HepG2 (cell line): ENCODE results near the gene GAL3ST2. TPM values are rescaled to one million over a fixed set of nuclear protein-coding genes. Genes with fewer than 3 reads are reported as not detected.

Experiments
- ARID2 ChIP-seq: sonication (generic); formaldehyde crosslinking; IDR thresholded peaks from 2 replicates; pipeline ENCODE4 v1.8.1; 2022; ENCODE audit warnings: mild to moderate bottlenecking, missing genetic modification reagents, borderline replicate concordance
- ATRX ChIP-seq: sonication (generic); formaldehyde crosslinking; IDR thresholded peaks from 2 replicates; pipeline ENCODE4 v1.4.0; 2020; ENCODE audit warnings: missing genetic modification reagents, borderline replicate concordance
- CBX5 ChIP-seq: sonication (generic); formaldehyde crosslinking; IDR thresholded peaks from 2 replicates; pipeline ENCODE4 v1.4.0; 2020; ENCODE audit warnings: missing genetic modification reagents, borderline replicate concordance
- EEA1 ChIP-seq: sonication (generic); formaldehyde crosslinking; IDR thresholded peaks from 2 replicates; pipeline ENCODE4 v1.5.1; 2020; ENCODE audit warnings: mild to moderate bottlenecking, missing genetic modification reagents, borderline replicate concordance
- GABPB1 ChIP-seq: IDR thresholded peaks from 2 replicates; pipeline ENCODE4 v1.6.1; 2016; ENCODE audit warnings: mild to moderate bottlenecking, missing genetic modification reagents, moderate library complexity, missing compliant biosample characterization
- RARA ChIP-seq: IDR thresholded peaks from 2 replicates; pipeline ENCODE4 v1.6.1; 2016; ENCODE audit warnings: missing genetic modification reagents, missing compliant biosample characterization
- SIN3A ChIP-seq: IDR thresholded peaks from 2 replicates; pipeline ENCODE4 v1.6.1; 2011; ENCODE audit warnings: low read depth, mild to moderate bottlenecking, control low read depth, low read length, borderline replicate concordance
- TERF1 ChIP-seq: sonication (generic); formaldehyde crosslinking; IDR thresholded peaks from 2 replicates; pipeline ENCODE4 v1.8.0; 2022; ENCODE audit warnings: mild to moderate bottlenecking, missing genetic modification reagents, moderate library complexity
- THAP9 ChIP-seq: sonication (generic); formaldehyde crosslinking; IDR thresholded peaks from 2 replicates; pipeline ENCODE4; 2020; ENCODE audit warnings: missing genetic modification reagents, mild to moderate bottlenecking, borderline replicate concordance
- ZC3H13 ChIP-seq: sonication (generic); formaldehyde crosslinking; IDR thresholded peaks from 2 replicates; pipeline ENCODE4 v1.8.1; 2023; ENCODE audit warnings: mild to moderate bottlenecking, missing genetic modification reagents, moderate library complexity
- ZFP36 ChIP-seq: fragments of 150-350 bp; IDR thresholded peaks from 2 replicates; pipeline ENCODE4 v1.6.1; 2018; ENCODE audit warnings: borderline replicate concordance, low read length, low read depth; ENCODE audit not compliant: partially characterized antibody
- ZHX2 ChIP-seq, 2 experiments: sonication (generic) in 1 of 2; formaldehyde crosslinking in 1 of 2; IDR thresholded peaks; 2 replicates each; pipeline versions ENCODE4 v1.6.1 to v1.9.0; 2014 to 2022; ENCODE audit warnings: antibody characterized with exemption in 1 of 2, borderline replicate concordance in 1 of 2, inconsistent platforms in 1 of 2, low read depth in 1 of 2, missing genetic modification reagents in 1 of 2
- ZIK1 ChIP-seq: sonication (generic); formaldehyde crosslinking; IDR thresholded peaks from 2 replicates; pipeline ENCODE4 v1.5.0; 2020; ENCODE audit warnings: mild to moderate bottlenecking, low read depth, missing genetic modification reagents, borderline replicate concordance
- ZKSCAN5 ChIP-seq: sonication (generic); formaldehyde crosslinking; IDR thresholded peaks from 2 replicates; pipeline ENCODE4 v1.5.1; 2020; ENCODE audit warnings: mild to moderate bottlenecking, missing genetic modification reagents
- ZNF180 ChIP-seq: sonication (generic); formaldehyde crosslinking; IDR thresholded peaks from 2 replicates; pipeline ENCODE4 v1.4.0; 2020; ENCODE audit warnings: low read depth, missing genetic modification reagents, borderline replicate concordance
- ZNF326 ChIP-seq: sonication (generic); formaldehyde crosslinking; IDR thresholded peaks from 2 replicates; pipeline ENCODE4 v1.4.0; 2020; ENCODE audit warnings: missing genetic modification reagents, borderline replicate concordance
- ZNF766 ChIP-seq: sonication (generic); formaldehyde crosslinking; IDR thresholded peaks from 2 replicates; pipeline ENCODE4 v1.5.0; 2020; ENCODE audit warnings: missing genetic modification reagents, borderline replicate concordance
- ZSCAN21 ChIP-seq: sonication (generic); formaldehyde crosslinking; IDR thresholded peaks from 2 replicates; pipeline ENCODE4 v1.8.0; 2022; ENCODE audit warnings: mild to moderate bottlenecking, missing genetic modification reagents, moderate library complexity, borderline replicate concordance
- polyA plus RNA-seq, 8 experiments: library from polyadenylated mRNA; depleted of rRNA in 3 of 8; stranded (reverse) in 7 of 8; unstranded in 1 of 8; fragments of >200 nt; fragmentation: Illumina TruSeq in 4 of 8; extraction: Trizol in 4 of 8; gene quantifications; 2 replicates each; pipeline versions ENCODE4 v1.2.1 to v1.2.3, GENCODE V29; 2011 to 2016; ENCODE audit warnings: low read depth in 4 of 8, missing spikeins in 1 of 8, mixed read lengths in 1 of 8; ENCODE audit not compliant: insufficient read depth in 1 of 8
- total RNA-seq, 5 experiments: library from RNA; depleted of rRNA; stranded (reverse); fragments of >200 nt; fragmentation: Illumina TruSeq; extraction: Trizol; gene quantifications; 2 replicates each; pipeline ENCODE4 v1.2.3, GENCODE V29; 2016; ENCODE audit warnings: low read depth in 1 of 5
- TF ChIP-seq, protein P1 (sequence below): IDR thresholded peaks from 2 replicates; pipeline ENCODE4 v1.6.1; 2016; ENCODE audit warnings: low read depth, borderline replicate concordance

GAL3ST2 gene
- total and polyA plus RNA-seq, 2 of the 13 experiments (the other 11 are each of a cell fraction or from before 2014, with no cell fraction given): 0.17 to 0.20 TPM

GRCh38 chr2:241769819-241770184 is 6.8 kb upstream of the GAL3ST2 start (continued):
- no peak for TF ChIP-seq ARID2 (CRISPR knock-in tag)
- TF ChIP-seq SIN3A: no peak
- 0 out of 2 replicates have a peak, but pooled peaks have one; percentile 9 for TF ChIP-seq ZKSCAN5
- no peak for TF ChIP-seq ZFP36
- 0 out of 2 replicates have a peak, but pooled peaks have one; percentile 16 for TF ChIP-seq ZNF766 (CRISPR knock-in tag)
- no peak for TF ChIP-seq CBX5 (CRISPR knock-in tag)
- no peak for TF ChIP-seq ZHX2 (IDR thresholded peaks at IDR 0.05; ENCODE audit: low read depth)
- TF ChIP-seq ZHX2 (CRISPR knock-in tag; IDR thresholded peaks at IDR 0.05; ENCODE audit: borderline replicate concordance): peak; percentile 70; the same call in 1 of the 2 replicates
- TF ChIP-seq GABPB1 (CRISPR knock-in tag): 0 out of 2 replicates have a peak, but pooled peaks have one; percentile 10
- 0 out of 2 replicates have a peak, but pooled peaks have one; percentile 54 for TF ChIP-seq ZIK1 (CRISPR knock-in tag)
- 0 out of 2 replicates have a peak, but pooled peaks have one; percentile 18 for TF ChIP-seq ZNF180
- TF ChIP-seq RARA (CRISPR knock-in tag): peak; percentile 36; the same call in 1 of the 2 replicates
- 0 out of 2 replicates have a peak, but pooled peaks have one; percentile 19 for TF ChIP-seq EEA1
- peak; percentile 17 for TF ChIP-seq ZSCAN21 (CRISPR knock-in tag)
- TF ChIP-seq ZC3H13 (CRISPR knock-in tag): no peak
- 0 out of 2 replicates have a peak, but pooled peaks have one; percentile 63 for TF ChIP-seq TERF1 (CRISPR knock-in tag)
- TF ChIP-seq ATRX: no peak
- TF ChIP-seq ZNF326 (CRISPR knock-in tag): peak; percentile 61; the same call in 1 of the 2 replicates
- TF ChIP-seq, protein P1, sequence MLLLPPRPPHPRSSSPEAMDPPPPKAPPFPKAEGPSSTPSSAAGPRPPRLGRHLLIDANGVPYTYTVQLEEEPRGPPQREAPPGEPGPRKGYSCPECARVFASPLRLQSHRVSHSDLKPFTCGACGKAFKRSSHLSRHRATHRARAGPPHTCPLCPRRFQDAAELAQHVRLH (CRISPR knock-in tag): no peak
- no peak for TF ChIP-seq THAP9 (CRISPR knock-in tag)
